Measurements from ENCODE around the gene CCZ1B.
"Not testable (repeated sequence)": the region's sequence is repeated elsewhere in the genome, so short reads cannot be mapped to it uniquely, and the experiment has no call there.

Gene CCZ1B

DNA sequence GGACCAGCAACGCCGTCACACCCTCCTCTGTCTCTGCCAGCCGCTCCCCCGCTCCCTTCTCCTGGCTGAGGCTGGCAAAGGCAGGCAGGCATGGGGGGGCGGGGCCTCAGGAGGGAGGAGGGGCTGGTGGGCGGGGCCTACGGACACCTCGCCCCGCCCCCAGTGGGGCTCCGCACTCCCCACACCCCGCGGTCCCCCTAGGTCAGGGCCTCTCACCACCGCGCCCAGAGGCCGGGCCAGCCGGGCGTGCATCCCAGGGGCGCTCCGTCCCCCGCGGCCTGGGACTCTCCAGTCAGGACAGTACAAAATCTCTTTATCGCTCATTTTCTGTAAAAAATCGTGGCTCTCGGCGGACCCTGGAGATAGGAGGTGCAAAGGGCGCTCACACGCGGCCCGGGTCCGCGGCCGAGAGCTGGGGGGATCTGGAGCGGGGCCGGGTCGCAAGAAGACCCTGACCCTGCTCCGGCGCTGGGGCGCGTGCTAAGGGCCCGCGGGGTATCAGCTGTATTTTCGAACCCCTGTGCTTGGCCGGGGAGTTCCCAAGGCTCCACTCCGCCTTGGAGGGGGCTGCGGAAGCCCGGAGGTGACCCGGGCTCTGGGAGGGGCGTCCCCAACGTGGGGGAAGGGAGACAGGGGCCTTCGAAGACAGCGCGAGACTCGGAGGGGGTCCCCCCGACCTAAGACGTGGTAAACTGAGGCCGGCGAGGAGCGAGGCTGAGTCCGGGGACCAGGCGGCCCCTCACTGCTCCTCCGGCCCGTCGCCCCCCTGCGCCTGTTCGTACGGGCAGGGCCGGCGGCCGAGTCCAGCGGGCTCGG is 28.9 kb upstream of the CCZ1B start:
- not testable (repeated sequence) for H3K36me3 ChIP-seq (ENCODE audit: control insufficient read depth, insufficient read depth, low read length); H3K9me3 ChIP-seq (ENCODE audit: control insufficient read depth, low read length); H3K27me3 ChIP-seq (replicated peaks; ENCODE audit: control insufficient read depth, insufficient read depth, low read length, poor library complexity, severe bottlenecking); H3K27ac ChIP-seq (ENCODE audit: insufficient read depth, low read length, poor library complexity, severe bottlenecking); H3K4me1 ChIP-seq (ENCODE audit: control insufficient read depth, insufficient read depth, low read length, poor library complexity, severe bottlenecking); DNase-seq
- H3K4me3 ChIP-seq (ENCODE audit: insufficient read depth, low read depth, low read length, poor library complexity, severe bottlenecking), result peak overlapping the region; percentile 40

DNA sequence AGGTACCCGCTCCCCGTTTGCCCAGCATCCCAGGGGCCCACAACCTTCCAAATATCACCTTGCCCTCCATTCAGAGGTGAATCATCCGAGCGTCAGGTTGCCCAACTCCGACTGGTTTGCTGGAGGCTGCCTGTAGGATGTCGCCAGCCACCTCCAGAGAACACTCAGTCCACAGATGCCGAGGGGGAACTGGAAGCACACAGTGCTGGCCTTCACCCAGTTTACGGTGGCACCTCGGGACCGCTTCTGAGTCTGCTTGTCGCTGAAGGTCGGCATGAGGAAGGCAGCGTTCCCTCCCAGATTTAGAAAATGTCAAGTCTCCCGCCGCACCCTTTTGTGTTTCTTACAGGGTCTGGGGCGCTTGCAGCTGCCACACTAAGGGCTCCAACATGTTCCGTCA is 27.6 kb upstream of the CCZ1B start:
- not testable (repeated sequence) for H3K4me1 ChIP-seq (ENCODE audit: control insufficient read depth, insufficient read depth, low read length, poor library complexity, severe bottlenecking); H3K27me3 ChIP-seq (replicated peaks; ENCODE audit: control insufficient read depth, insufficient read depth, low read length, poor library complexity, severe bottlenecking); H3K36me3 ChIP-seq (ENCODE audit: control insufficient read depth, insufficient read depth, low read length); H3K4me3 ChIP-seq (ENCODE audit: insufficient read depth, low read depth, low read length, poor library complexity, severe bottlenecking); H3K9me3 ChIP-seq (ENCODE audit: control insufficient read depth, low read length); H3K27ac ChIP-seq (ENCODE audit: insufficient read depth, low read length, poor library complexity, severe bottlenecking); DNase-seq

DNA sequence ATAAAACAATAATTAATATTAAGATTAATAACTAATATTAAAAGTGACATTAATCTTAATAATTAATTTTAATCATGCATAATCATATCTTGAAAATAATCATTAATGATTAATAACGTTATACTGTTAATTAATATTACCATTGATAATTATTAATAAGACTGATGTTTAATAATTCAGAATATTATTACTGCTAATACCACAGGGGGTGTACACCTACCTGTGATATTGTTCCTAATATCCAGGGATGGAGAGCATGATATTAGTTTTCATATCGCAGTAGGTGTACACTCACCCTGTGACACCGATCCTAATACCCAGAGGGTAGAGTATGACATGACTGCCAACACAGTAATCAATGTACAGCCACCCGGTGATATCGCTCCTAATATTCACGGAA is 23.1 kb upstream of the CCZ1B start:
- not testable (repeated sequence) for H3K36me3 ChIP-seq (ENCODE audit: control insufficient read depth, insufficient read depth, low read length); H3K27ac ChIP-seq (ENCODE audit: insufficient read depth, low read length, poor library complexity, severe bottlenecking); H3K9me3 ChIP-seq (ENCODE audit: control insufficient read depth, low read length); DNase-seq; H3K4me3 ChIP-seq (ENCODE audit: insufficient read depth, low read depth, low read length, poor library complexity, severe bottlenecking); H3K4me1 ChIP-seq (ENCODE audit: control insufficient read depth, insufficient read depth, low read length, poor library complexity, severe bottlenecking); H3K27me3 ChIP-seq (replicated peaks; ENCODE audit: control insufficient read depth, insufficient read depth, low read length, poor library complexity, severe bottlenecking)

DNA sequence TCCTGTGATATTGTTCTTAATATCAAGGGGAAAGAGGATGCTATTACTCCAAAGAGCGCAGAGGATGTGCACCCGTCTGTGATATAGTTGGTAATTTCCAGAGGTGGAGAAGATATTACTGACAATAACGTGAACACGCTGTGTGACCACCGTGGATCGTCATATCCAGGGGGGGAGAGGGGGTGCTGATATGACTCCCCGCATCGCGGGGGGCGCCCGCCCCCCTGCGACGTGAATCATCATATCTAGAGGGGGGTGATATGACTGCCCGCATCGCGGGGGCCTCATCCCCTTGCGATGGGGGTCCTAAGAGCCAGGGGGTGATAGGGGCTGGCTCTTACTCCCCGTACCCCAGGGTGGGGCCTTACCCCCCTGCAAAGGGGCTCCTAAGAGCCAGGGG is 21.7 kb upstream of the CCZ1B start:
- H3K36me3 ChIP-seq (ENCODE audit: control insufficient read depth, insufficient read depth, low read length); DNase-seq; H3K4me3 ChIP-seq (ENCODE audit: insufficient read depth, low read depth, low read length, poor library complexity, severe bottlenecking); H3K9me3 ChIP-seq (ENCODE audit: control insufficient read depth, low read length); H3K27me3 ChIP-seq (replicated peaks; ENCODE audit: control insufficient read depth, insufficient read depth, low read length, poor library complexity, severe bottlenecking); H3K4me1 ChIP-seq (ENCODE audit: control insufficient read depth, insufficient read depth, low read length, poor library complexity, severe bottlenecking); H3K27ac ChIP-seq (ENCODE audit: insufficient read depth, low read length, poor library complexity, severe bottlenecking): not testable (repeated sequence)

DNA sequence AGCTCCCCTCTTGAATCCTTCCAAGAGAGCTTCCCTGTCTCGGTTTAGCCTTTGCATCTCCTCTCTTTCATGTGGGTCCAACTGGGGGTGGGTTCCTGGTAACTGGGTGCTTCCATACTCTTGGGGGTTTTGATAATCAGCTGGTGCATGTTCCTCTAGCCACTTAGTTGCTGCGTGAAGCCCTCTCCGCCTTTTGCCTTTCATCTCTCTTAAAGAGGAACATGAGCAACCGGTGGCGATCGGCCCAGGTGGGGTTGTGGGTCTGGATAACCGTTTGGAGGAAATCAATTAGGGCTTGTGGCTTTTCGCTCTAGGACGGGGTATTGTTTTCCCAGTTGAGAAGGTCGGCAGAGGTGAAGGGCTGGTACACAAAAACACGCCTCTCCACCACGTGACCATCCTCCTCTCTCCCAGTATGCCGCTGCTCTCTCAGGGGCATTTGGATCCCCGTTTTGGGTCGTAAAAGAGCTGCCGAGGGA is 19.9 kb upstream of the CCZ1B start:
- DNase-seq; H3K4me1 ChIP-seq (ENCODE audit: control insufficient read depth, insufficient read depth, low read length, poor library complexity, severe bottlenecking); H3K36me3 ChIP-seq (ENCODE audit: control insufficient read depth, insufficient read depth, low read length); H3K4me3 ChIP-seq (ENCODE audit: insufficient read depth, low read depth, low read length, poor library complexity, severe bottlenecking); H3K27me3 ChIP-seq (replicated peaks; ENCODE audit: control insufficient read depth, insufficient read depth, low read length, poor library complexity, severe bottlenecking); H3K27ac ChIP-seq (ENCODE audit: insufficient read depth, low read length, poor library complexity, severe bottlenecking); H3K9me3 ChIP-seq (ENCODE audit: control insufficient read depth, low read length): not testable (repeated sequence)

DNA sequence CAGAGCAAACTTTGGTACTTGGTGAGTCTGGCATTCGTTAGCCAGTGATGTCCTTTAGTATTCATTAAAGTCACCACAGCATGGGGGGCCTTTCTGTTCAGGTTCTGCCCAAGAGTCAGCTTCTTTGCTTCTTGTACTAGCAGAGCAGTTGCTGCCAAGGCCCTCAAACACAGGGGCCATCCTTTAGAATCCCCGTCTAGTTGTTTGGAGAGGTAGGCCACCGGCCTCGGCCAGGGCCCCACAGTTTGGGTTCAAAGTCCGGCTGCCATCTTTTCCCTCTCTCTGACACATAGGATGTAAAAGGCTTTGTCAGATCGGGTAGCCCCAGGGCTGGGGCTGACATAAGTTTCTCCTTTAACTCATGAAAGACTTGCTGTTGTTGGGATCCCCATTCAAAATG is 17.6 kb upstream of the CCZ1B start:
- not testable (repeated sequence) for H3K4me3 ChIP-seq (ENCODE audit: insufficient read depth, low read depth, low read length, poor library complexity, severe bottlenecking); H3K9me3 ChIP-seq (ENCODE audit: control insufficient read depth, low read length); DNase-seq; H3K27ac ChIP-seq (ENCODE audit: insufficient read depth, low read length, poor library complexity, severe bottlenecking); H3K4me1 ChIP-seq (ENCODE audit: control insufficient read depth, insufficient read depth, low read length, poor library complexity, severe bottlenecking); H3K36me3 ChIP-seq (ENCODE audit: control insufficient read depth, insufficient read depth, low read length); H3K27me3 ChIP-seq (replicated peaks; ENCODE audit: control insufficient read depth, insufficient read depth, low read length, poor library complexity, severe bottlenecking)

DNA sequence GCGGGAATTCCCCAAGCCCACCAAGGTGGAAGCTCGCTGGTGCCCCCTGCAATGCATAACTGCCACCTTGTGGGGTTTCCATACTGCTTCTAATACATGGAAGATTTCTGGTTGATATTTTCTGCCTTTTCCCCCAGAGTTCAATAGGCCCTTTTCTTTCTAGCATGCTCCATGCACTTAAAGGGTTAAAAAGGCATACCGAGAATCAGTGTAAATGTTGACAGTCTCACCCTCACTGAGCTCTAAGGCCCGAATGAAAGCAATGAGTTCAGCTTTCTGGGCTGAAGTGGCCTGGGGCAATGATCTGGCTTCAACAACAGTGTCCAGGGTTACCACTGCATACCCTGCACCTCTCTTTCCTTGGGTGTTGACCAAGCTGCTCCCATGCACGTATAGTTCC is 17.0 kb upstream of the CCZ1B start:
- H3K36me3 ChIP-seq (ENCODE audit: control insufficient read depth, insufficient read depth, low read length); H3K9me3 ChIP-seq (ENCODE audit: control insufficient read depth, low read length); H3K4me3 ChIP-seq (ENCODE audit: insufficient read depth, low read depth, low read length, poor library complexity, severe bottlenecking); H3K4me1 ChIP-seq (ENCODE audit: control insufficient read depth, insufficient read depth, low read length, poor library complexity, severe bottlenecking); H3K27ac ChIP-seq (ENCODE audit: insufficient read depth, low read length, poor library complexity, severe bottlenecking); DNase-seq; H3K27me3 ChIP-seq (replicated peaks; ENCODE audit: control insufficient read depth, insufficient read depth, low read length, poor library complexity, severe bottlenecking): not testable (repeated sequence)

DNA sequence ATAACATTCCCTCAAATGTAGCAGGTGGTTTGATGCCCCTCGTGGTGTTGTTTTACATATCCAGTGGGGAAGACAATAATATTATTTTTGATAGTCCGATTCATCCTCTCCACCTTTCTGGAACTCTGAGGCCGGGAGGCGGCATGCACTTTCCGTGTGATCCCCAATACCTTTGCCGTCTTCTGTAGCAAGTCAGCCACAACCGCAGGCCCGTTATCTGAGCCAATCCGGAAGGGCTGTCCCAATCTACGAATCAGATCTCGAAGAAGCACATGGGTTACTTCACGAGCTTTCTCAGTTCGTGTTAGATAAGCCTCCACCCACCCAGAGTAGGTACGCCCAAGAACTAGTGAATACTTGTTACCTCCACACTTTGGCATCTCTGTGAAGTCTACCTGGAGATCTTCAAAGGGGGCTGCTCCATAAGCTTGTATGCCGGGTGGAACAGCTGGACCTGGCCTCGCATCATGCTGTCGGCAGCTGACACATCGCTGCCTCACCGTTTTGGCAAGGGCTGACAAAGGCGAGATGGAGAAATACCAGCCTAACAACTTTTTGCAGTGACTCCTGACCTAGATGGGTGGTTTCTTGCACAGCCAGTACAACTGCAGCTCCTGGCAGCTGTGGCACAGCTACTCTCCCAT is 16.3 kb upstream of the CCZ1B start:
- H3K4me1 ChIP-seq (ENCODE audit: control insufficient read depth, insufficient read depth, low read length, poor library complexity, severe bottlenecking); H3K27ac ChIP-seq (ENCODE audit: insufficient read depth, low read length, poor library complexity, severe bottlenecking); DNase-seq; H3K4me3 ChIP-seq (ENCODE audit: insufficient read depth, low read depth, low read length, poor library complexity, severe bottlenecking); H3K9me3 ChIP-seq (ENCODE audit: control insufficient read depth, low read length); H3K36me3 ChIP-seq (ENCODE audit: control insufficient read depth, insufficient read depth, low read length); H3K27me3 ChIP-seq (replicated peaks; ENCODE audit: control insufficient read depth, insufficient read depth, low read length, poor library complexity, severe bottlenecking): not testable (repeated sequence)

DNA sequence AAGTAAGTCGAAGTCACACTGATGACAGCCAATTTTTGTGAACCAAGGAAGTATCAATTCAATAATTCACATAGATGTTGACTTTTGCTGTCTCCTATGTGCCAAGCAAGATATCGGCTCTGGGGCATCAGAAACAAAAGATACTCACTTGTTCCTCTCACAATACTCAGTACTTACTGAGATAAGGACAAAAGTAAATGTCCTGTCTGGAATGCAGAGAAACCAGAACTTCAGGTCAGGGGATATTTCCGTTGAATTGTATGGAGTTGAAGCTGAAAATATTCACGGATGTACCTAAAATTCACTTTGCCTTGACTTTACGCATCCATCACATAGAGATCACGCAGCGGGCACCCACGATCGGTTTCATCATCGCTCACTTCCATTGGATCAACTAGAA is 11.0 kb upstream of the CCZ1B start:
- H3K9me3 ChIP-seq (ENCODE audit: control insufficient read depth, low read length); H3K27me3 ChIP-seq (replicated peaks; ENCODE audit: control insufficient read depth, insufficient read depth, low read length, poor library complexity, severe bottlenecking); H3K27ac ChIP-seq (ENCODE audit: insufficient read depth, low read length, poor library complexity, severe bottlenecking); H3K36me3 ChIP-seq (ENCODE audit: control insufficient read depth, insufficient read depth, low read length); H3K4me1 ChIP-seq (ENCODE audit: control insufficient read depth, insufficient read depth, low read length, poor library complexity, severe bottlenecking); DNase-seq; H3K4me3 ChIP-seq (ENCODE audit: insufficient read depth, low read depth, low read length, poor library complexity, severe bottlenecking): not testable (repeated sequence)

DNA sequence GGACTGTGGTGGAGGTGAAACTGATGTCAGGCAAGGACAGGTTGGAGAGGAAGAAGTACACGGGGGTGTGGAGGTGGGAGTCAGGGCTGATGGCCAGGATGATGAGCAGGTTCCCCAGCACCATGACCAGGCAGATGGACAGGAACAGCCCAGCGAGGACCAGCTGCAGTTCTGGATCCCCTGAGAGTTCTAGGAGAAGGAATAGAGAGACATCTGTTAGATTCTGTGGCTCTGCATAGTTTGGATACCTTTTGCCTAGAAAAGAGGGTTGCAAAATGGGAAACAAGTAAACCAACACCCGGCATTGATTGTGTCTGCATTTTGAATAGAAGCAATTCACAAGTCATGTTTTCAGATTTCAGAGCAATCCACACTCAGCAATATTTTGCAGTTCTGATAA is 9.4 kb upstream of the CCZ1B start:
- H3K27me3 ChIP-seq (replicated peaks; ENCODE audit: control insufficient read depth, insufficient read depth, low read length, poor library complexity, severe bottlenecking); H3K4me3 ChIP-seq (ENCODE audit: insufficient read depth, low read depth, low read length, poor library complexity, severe bottlenecking); H3K27ac ChIP-seq (ENCODE audit: insufficient read depth, low read length, poor library complexity, severe bottlenecking); H3K9me3 ChIP-seq (ENCODE audit: control insufficient read depth, low read length); H3K36me3 ChIP-seq (ENCODE audit: control insufficient read depth, insufficient read depth, low read length); H3K4me1 ChIP-seq (ENCODE audit: control insufficient read depth, insufficient read depth, low read length, poor library complexity, severe bottlenecking); DNase-seq: not testable (repeated sequence)
